WTC11 (cell line): Measurements from ENCODE around the gene ACVR1B. TPM values are rescaled to one million over a fixed set of nuclear protein-coding genes. Genes with fewer than 3 reads are reported as not detected.
A peak's percentile ranks its signal among the peaks of the same experiment; 100 is the strongest.

Experiments used
- ATAC-seq: fragments of 200-7000 bp; cut with Tn5 transposase; 2 replicates; pipeline ENCODE4 v1.10.0; 2021; ENCODE audit warnings: mild to moderate bottlenecking, moderate library complexity
- CTCF ChIA-PET: fragments of 300-600 bp; sonication (Branson Sonifier 250); formaldehyde crosslinking; loops from one replicate; lab custom pipeline; 2021; ENCODE audit warnings: antibody characterized with exemption; lab: Charles Lee
- POLR2A ChIA-PET: fragments of 350-600 bp; sonication (Branson Sonifier 250); formaldehyde crosslinking; loops from one replicate; lab custom pipeline; 2021; ENCODE audit warnings: antibody characterized with exemption; lab: Charles Lee
- DNase-seq: peaks from one replicate; pipeline ENCODE4 v3.0.0; 2021; ENCODE audit warnings: low spot score
- H3K27ac Mint-ChIP-seq: 2 replicates; pipeline ENCODE4 v1.8.0; 2021; ENCODE audit warnings: mixed read lengths
- H3K27me3 Mint-ChIP-seq: 2 replicates; pipeline ENCODE4 v1.8.0; 2021; ENCODE audit warnings: low read depth, mild to moderate bottlenecking, moderate library complexity, mixed read lengths
- H3K36me3 Mint-ChIP-seq: 2 replicates; pipeline ENCODE4 v1.8.0; 2021; ENCODE audit warnings: mixed read lengths
- H3K4me1 Mint-ChIP-seq: 2 replicates; pipeline ENCODE4 v1.8.0; 2022; ENCODE audit warnings: mixed read lengths
- H3K4me3 Mint-ChIP-seq: 2 replicates; pipeline ENCODE4 v1.8.0; 2021; ENCODE audit warnings: mild to moderate bottlenecking, moderate library complexity, mixed read lengths
- H3K9me3 Mint-ChIP-seq: 2 replicates; pipeline ENCODE4 v1.8.0; 2021; ENCODE audit warnings: mixed read lengths
- CREB1 ChIP-seq: sonication (generic); formaldehyde crosslinking; IDR thresholded peaks from 2 replicates; pipeline ENCODE4 v1.8.0; 2023; ENCODE audit warnings: mild to moderate bottlenecking, missing genetic modification reagents
- FOXK1 ChIP-seq: sonication (generic); formaldehyde crosslinking; IDR thresholded peaks from 2 replicates; pipeline ENCODE4 v1.8.0; 2022; ENCODE audit warnings: mild to moderate bottlenecking, moderate library complexity, missing genetic modification reagents
- HMGA2 ChIP-seq: fragments of 250-450 bp; sonication (Bioruptor Pico); IDR thresholded peaks from 2 replicates; pipeline ENCODE4 v1.4.0; 2021; ENCODE audit warnings: mild to moderate bottlenecking, moderate library complexity
- NR3C1 ChIP-seq: sonication (generic); formaldehyde crosslinking; conservative IDR thresholded peaks from 2 replicates; pipeline ENCODE4 v1.8.1; 2023; ENCODE audit warnings: low read depth, mild to moderate bottlenecking, missing genetic modification reagents
- PRRX2 ChIP-seq: fragments of 250-450 bp; sonication (Bioruptor Pico); IDR thresholded peaks from 2 replicates; pipeline ENCODE4 v1.8.0; 2021; ENCODE audit warnings: mild to moderate bottlenecking
- ZNF121 ChIP-seq: sonication (generic); formaldehyde crosslinking; IDR thresholded peaks from 2 replicates; pipeline ENCODE4 v1.8.0; 2023; ENCODE audit warnings: missing genetic modification reagents
- total RNA-seq: library from RNA; stranded (reverse); gene quantifications from 3 replicates; pipeline ENCODE4 v1.2.3, GENCODE V29; 2021
- TF ChIP-seq, protein P1 (sequence below): sonication (generic); formaldehyde crosslinking; IDR thresholded peaks from 2 replicates; pipeline ENCODE4 v1.8.1; 2022; ENCODE audit warnings: missing genetic modification reagents, borderline replicate concordance
- TF ChIP-seq, protein P2 (sequence below): sonication (generic); formaldehyde crosslinking; IDR thresholded peaks from 2 replicates; pipeline ENCODE4 v1.8.1; 2022; ENCODE audit warnings: low read depth, missing genetic modification reagents, borderline replicate concordance
- TF ChIP-seq, protein P3 (sequence below): sonication (generic); formaldehyde crosslinking; IDR thresholded peaks from 2 replicates; pipeline ENCODE4 v1.8.1; 2022; ENCODE audit warnings: mild to moderate bottlenecking, moderate library complexity, missing genetic modification reagents
- TF ChIP-seq, protein P4 (sequence below): fragments of 250-450 bp; sonication (Bioruptor Pico); conservative IDR thresholded peaks from 2 replicates; pipeline ENCODE4 v1.9.0; 2021; ENCODE audit warnings: mild to moderate bottlenecking
- TF ChIP-seq, protein P5 (sequence below): sonication (generic); formaldehyde crosslinking; IDR thresholded peaks from 2 replicates; pipeline ENCODE4 v1.8.1; 2023; ENCODE audit warnings: mild to moderate bottlenecking, missing genetic modification reagents
- TF ChIP-seq, protein P6 (sequence below): sonication (generic); formaldehyde crosslinking; IDR thresholded peaks from 2 replicates; pipeline ENCODE4 v1.8.0; 2023; ENCODE audit warnings: missing genetic modification reagents, mild to moderate bottlenecking, borderline replicate concordance

The ACVR1B gene
- total RNA-seq, 1 experiment from 2014 or later: 24.1 TPM

DNA sequence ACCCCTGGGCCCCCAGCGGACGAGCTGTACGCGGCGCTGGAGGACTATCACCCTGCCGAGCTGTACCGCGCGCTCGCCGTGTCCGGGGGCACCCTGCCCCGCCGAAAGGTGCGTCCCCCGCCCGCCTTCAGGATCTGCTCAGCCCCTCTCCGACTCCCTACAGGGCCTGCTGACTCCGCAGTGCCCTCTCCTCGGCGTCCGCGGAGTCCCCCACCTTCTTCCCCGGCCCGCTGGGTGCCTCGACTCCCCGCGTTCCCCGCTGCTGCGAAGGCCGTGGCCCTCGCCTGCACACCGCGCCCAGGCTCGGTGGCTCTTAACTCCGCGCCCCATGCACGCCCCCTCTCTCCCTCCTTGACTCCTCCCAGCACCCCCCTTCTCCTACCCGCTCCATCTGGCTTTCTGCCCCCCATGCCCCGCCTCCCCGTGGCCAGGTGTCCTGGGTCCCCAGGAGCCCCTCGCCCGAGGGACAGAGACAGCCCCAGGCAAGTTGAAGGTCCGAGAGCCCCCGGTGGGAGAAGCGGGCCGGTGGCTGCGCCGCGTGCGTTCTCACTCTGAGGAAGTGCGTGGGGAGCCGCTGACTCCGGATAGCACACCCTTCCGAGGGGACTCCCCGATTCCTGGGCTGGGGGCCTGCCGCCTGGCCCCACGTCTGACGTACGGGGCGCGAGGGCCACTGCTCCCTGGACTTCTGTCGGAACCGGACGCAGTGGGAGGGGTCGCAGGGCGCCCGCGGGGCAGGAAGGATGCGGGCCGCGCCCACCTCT lies 55.8 kb downstream of the ACVR1B start (continued):
- TF ChIP-seq, protein P1, sequence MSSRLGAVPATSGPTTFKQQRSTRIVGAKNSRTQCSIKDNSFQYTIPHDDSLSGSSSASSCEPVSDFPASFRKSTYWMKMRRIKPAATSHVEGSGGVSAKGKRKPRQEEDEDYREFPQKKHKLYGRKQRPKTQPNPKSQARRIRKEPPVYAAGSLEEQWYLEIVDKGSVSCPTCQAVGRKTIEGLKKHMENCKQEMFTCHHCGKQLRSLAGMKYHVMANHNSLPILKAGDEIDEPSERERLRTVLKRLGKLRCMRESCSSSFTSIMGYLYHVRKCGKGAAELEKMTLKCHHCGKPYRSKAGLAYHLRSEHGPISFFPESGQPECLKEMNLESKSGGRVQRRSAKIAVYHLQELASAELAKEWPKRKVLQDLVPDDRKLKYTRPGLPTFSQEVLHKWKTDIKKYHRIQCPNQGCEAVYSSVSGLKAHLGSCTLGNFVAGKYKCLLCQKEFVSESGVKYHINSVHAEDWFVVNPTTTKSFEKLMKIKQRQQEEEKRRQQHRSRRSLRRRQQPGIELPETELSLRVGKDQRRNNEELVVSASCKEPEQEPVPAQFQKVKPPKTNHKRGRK (CRISPR knock-in tag): no peak
- TF ChIP-seq, protein P2, sequence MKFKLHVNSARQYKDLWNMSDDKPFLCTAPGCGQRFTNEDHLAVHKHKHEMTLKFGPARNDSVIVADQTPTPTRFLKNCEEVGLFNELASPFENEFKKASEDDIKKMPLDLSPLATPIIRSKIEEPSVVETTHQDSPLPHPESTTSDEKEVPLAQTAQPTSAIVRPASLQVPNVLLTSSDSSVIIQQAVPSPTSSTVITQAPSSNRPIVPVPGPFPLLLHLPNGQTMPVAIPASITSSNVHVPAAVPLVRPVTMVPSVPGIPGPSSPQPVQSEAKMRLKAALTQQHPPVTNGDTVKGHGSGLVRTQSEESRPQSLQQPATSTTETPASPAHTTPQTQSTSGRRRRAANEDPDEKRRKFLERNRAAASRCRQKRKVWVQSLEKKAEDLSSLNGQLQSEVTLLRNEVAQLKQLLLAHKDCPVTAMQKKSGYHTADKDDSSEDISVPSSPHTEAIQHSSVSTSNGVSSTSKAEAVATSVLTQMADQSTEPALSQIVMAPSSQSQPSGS (CRISPR knock-in tag): no peak
- TF ChIP-seq, protein P3, sequence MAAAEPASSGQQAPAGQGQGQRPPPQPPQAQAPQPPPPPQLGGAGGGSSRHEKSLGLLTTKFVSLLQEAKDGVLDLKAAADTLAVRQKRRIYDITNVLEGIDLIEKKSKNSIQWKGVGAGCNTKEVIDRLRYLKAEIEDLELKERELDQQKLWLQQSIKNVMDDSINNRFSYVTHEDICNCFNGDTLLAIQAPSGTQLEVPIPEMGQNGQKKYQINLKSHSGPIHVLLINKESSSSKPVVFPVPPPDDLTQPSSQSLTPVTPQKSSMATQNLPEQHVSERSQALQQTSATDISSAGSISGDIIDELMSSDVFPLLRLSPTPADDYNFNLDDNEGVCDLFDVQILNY: 0 out of 2 replicates have a peak, but pooled peaks have one; percentile 46
- TF ChIP-seq CREB1: no peak
- TF ChIP-seq, protein P4, sequence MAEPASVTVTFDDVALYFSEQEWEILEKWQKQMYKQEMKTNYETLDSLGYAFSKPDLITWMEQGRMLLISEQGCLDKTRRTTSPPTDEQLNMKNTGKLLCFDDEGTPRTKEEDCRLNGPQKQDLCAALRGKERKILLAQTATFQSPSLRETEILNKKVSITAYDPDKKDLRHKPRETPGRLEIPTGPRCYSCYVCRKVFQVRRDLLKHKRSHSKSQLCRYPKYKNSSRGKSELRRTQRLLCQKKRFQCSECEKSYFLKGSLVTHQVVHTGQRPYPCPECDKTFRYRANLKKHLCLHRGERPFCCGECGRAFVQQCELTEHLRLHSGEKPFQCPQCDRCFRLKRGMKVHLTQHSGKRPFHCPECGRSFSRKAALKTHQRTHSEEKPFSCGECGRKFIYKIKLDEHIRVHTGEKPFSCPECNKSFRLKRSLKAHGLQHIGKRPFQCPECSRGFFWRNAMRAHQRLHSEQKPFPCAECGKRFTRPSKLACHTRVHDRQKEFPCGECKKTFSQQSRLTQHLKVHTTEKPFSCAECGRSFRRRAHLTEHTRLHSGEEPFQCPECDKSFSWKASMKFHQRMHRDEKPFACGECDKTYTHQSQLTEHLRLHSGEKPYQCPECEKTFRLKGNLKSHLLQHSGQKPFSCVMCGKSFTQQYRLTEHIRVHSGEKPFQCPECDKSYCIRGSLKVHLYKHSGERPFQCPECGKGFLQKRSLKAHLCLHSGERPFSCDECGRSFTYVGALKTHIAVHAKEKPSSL (CRISPR knock-in tag): no peak
- TF ChIP-seq NR3C1: 0 out of 2 replicates have a peak, but pooled peaks have one; percentile 73
- no peak for TF ChIP-seq FOXK1 (CRISPR knock-in tag)

DNA sequence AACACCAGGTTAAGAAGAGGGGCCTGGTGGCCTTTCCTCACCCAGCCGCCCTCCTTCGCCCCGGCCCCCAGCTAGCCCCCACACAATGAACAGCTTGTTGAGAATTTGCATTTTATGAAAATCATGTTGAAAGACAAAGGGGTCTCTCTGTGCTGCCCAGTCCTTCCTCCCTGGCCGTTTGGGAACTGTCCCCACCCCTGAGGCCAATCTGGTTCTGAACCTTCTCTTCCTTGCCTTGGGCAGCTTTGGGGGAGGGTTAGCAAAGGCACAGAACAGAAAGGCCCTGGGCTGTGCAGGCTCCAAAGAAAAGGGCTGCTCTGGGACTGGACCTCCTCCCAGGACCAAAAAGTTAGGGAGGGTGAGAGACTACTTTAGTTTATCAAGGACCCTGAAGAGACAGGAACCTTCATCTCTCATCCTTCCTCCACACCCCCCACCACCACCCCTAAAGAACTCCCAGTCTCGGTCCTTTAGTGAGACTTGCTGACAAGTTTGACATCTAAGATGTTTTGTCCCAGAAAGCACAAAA lies 56.5 kb downstream of the ACVR1B start:
- ChIA-PET CTCF (interaction anchor here (0.7 to 38.0 kb wide), 2 partner anchors 15 to 133 kb away, joined by 3 to 1431 read pairs; no protein-coding TSS in a partner anchor), POLR2A (no interaction called here)
- Mint-ChIP-seq H3K36me3 (0 out of 2 replicates have a peak, but pooled peaks cover 2% of the 10 kb centered on the region), H3K27me3 (peaks cover 62% of the 10 kb centered on the region), H3K27ac (no peak overlapping the region), H3K4me1 (peaks cover 36% of the 10 kb centered on the region), H3K4me3 (peak overlapping the region; percentile 81), H3K9me3 (no peaks in the 10 kb centered on the region)
- DNase-seq (no peak), ATAC-seq (no peak)
- TF ChIP-seq ZNF121 (peak; percentile 97), PRRX2 (CRISPR knock-in tag) (no peak)

DNA sequence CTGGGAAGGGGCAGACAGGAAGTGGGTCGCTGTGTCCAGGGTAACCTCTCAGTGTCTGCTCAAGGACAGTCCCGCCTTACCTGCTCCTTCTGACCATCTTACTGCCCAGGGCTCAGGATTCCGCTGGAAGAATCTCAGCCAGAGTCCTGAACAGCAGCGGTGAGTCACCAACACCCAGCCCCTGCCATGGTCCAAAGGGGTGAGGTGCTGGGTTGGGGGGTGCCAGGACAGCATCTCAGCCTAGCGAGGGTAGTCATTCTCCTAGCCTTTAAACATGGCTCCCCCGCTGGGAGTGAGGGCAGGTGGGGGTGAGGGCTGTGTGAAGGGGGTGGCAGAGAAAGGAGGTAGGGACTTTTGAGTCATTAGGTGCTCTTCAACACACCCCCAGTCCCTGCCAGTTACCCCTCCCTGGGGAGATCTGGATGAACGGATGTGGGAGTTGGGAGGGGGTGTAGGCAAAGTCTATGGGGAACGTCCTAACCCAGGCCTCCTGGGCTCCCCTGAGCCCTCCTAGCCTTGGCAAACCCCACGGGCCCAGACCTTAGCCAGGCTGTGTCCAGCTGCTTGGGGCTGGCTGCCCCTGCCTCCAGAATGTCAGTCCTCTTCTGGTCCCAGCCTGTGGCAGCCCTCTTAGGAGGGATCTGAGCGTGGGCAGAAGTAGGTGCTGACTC lies 57.7 kb downstream of the ACVR1B start:
- Mint-ChIP-seq H3K27me3 (peaks cover 72% of the 10 kb centered on the region), H3K27ac (no peak overlapping the region), H3K9me3 (no peaks in the 10 kb centered on the region), H3K4me3 (no peak overlapping the region), H3K4me1 (peaks cover 43% of the 10 kb centered on the region), H3K36me3 (peaks cover 5% of the 10 kb centered on the region; the same call in 1 of the 2 replicates)
- ChIA-PET POLR2A (interaction anchor here (0.6 to 1.2 kb wide), 3 partner anchors 24 to 968 kb away, joined by 4 to 5 read pairs (median 4); no protein-coding TSS in a partner anchor), CTCF (interaction anchor here (0.9 to 38.0 kb wide), 12 partner anchors 12 to 134 kb away, joined by 3 to 1431 read pairs (median 6); partner anchors contain the start of gene NR4A1)
- no peak for ATAC-seq
- no peak for TF ChIP-seq HMGA2 (CRISPR knock-in tag)
- TF ChIP-seq, protein P5, sequence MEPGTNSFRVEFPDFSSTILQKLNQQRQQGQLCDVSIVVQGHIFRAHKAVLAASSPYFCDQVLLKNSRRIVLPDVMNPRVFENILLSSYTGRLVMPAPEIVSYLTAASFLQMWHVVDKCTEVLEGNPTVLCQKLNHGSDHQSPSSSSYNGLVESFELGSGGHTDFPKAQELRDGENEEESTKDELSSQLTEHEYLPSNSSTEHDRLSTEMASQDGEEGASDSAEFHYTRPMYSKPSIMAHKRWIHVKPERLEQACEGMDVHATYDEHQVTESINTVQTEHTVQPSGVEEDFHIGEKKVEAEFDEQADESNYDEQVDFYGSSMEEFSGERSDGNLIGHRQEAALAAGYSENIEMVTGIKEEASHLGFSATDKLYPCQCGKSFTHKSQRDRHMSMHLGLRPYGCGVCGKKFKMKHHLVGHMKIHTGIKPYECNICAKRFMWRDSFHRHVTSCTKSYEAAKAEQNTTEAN (CRISPR knock-in tag): no peak
- no peak for TF ChIP-seq ZNF121
- TF ChIP-seq, protein P6, sequence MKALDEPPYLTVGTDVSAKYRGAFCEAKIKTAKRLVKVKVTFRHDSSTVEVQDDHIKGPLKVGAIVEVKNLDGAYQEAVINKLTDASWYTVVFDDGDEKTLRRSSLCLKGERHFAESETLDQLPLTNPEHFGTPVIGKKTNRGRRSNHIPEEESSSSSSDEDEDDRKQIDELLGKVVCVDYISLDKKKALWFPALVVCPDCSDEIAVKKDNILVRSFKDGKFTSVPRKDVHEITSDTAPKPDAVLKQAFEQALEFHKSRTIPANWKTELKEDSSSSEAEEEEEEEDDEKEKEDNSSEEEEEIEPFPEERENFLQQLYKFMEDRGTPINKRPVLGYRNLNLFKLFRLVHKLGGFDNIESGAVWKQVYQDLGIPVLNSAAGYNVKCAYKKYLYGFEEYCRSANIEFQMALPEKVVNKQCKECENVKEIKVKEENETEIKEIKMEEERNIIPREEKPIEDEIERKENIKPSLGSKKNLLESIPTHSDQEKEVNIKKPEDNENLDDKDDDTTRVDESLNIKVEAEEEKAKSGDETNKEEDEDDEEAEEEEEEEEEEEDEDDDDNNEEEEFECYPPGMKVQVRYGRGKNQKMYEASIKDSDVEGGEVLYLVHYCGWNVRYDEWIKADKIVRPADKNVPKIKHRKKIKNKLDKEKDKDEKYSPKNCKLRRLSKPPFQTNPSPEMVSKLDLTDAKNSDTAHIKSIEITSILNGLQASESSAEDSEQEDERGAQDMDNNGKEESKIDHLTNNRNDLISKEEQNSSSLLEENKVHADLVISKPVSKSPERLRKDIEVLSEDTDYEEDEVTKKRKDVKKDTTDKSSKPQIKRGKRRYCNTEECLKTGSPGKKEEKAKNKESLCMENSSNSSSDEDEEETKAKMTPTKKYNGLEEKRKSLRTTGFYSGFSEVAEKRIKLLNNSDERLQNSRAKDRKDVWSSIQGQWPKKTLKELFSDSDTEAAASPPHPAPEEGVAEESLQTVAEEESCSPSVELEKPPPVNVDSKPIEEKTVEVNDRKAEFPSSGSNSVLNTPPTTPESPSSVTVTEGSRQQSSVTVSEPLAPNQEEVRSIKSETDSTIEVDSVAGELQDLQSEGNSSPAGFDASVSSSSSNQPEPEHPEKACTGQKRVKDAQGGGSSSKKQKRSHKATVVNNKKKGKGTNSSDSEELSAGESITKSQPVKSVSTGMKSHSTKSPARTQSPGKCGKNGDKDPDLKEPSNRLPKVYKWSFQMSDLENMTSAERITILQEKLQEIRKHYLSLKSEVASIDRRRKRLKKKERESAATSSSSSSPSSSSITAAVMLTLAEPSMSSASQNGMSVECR (CRISPR knock-in tag): no peak
- DNase-seq: no peak
